Measurements from ENCODE around the gene ZNF532.

ZNF532 gene

GRCh38 chr18:58870621-58871020 is 5.9 kb downstream of the ZNF532 start:
- DNase-seq = no peak

GRCh38 chr18:58871514-58872420 is 7.1 kb downstream of the ZNF532 start:
- no peak for DNase-seq

GRCh38 chr18:58878640-58879039 is 14.0 kb downstream of the ZNF532 start:
- no peak for DNase-seq

- no peak for DNase-seq
Measured at GRCh38 chr18:58881477-58881876, 16.8 kb downstream of the ZNF532 start.

GRCh38 chr18:58882044-58882443 is 17.4 kb downstream of the ZNF532 start:
- no peak for DNase-seq

- no peak for DNase-seq
Measured at GRCh38 chr18:58882686-58883085, 18.0 kb downstream of the ZNF532 start.

GRCh38 chr18:58884680-58885079 is 20.0 kb downstream of the ZNF532 start:
- no peak for DNase-seq

- DNase-seq = no peak
Measured at GRCh38 chr18:58886431-58886830, 21.8 kb downstream of the ZNF532 start.

GRCh38 chr18:58886864-58887612 is 22.4 kb downstream of the ZNF532 start:
- DNase-seq = no peak

GRCh38 chr18:58887613-58887963 is 22.9 kb downstream of the ZNF532 start:
- no peak for DNase-seq

GRCh38 chr18:58891776-58892175 is 27.1 kb downstream of the ZNF532 start:
- no peak for DNase-seq

GRCh38 chr18:58892488-58892887 is 27.8 kb downstream of the ZNF532 start:
- no peak for DNase-seq

GRCh38 chr18:58893388-58894099 is 28.9 kb downstream of the ZNF532 start:
- DNase-seq = no peak

GRCh38 chr18:58894930-58895329 is 30.3 kb downstream of the ZNF532 start:
- no peak for DNase-seq

GRCh38 chr18:58895385-58895784 is 30.7 kb downstream of the ZNF532 start:
- no peak for DNase-seq

GRCh38 chr18:58896268-58896667 is 31.6 kb downstream of the ZNF532 start:
- no peak for DNase-seq

- no peak for DNase-seq
Measured at GRCh38 chr18:58896734-58897508, 32.2 kb downstream of the ZNF532 start.

- no peak for DNase-seq
Measured at GRCh38 chr18:58898010-58898799, 33.5 kb downstream of the ZNF532 start.

GRCh38 chr18:58900015-58900649 is 35.5 kb downstream of the ZNF532 start:
- no peak for DNase-seq

GRCh38 chr18:58901143-58901542 is 36.5 kb downstream of the ZNF532 start:
- DNase-seq = no peak

GRCh38 chr18:58901783-58902182 is 37.1 kb downstream of the ZNF532 start:
- no peak for DNase-seq

Measured in SHP77 (cell line).